Measurements from ENCODE around the gene RPL13A.

The RPL13A gene

DNA sequence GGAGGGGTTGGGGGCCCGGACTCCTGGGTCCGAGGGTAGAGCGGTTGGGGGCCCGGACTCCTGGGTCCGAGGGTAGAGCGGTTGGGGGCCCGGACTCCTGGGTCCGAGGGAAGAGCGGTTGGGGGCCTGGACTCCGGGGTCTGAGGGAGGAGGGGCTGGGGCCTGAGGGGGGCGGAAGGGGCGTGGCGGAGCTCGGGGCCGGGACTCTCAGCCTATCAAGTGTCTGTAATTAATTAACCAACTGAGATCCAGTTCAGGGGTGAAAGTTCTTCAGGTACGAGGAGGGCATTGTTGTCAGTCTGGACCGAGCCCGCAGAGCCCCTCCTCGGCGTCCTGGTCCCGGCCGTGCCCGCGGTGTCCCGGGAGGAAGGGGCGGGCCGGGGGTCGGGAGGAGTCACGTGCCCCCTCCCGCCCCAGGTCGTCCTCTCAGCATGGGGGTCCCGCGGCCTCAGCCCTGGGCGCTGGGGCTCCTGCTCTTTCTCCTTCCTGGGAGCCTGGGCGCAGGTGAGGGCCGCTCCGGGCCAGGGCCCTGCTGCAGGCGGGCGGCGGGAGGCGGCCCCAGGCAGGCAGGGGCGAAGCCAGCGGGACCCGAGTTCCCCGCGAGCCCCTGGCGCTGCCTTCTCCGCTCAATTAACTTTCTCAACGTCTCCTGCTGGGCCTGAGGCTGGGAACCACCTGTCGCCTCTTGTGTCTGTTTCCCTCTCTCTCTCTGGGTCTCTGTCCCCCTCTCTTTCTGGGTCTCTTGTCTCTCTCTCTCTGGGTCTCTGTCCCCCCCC, 25.8 kb downstream of the RPL13A start:
- no peak for DNase-seq

DNA sequence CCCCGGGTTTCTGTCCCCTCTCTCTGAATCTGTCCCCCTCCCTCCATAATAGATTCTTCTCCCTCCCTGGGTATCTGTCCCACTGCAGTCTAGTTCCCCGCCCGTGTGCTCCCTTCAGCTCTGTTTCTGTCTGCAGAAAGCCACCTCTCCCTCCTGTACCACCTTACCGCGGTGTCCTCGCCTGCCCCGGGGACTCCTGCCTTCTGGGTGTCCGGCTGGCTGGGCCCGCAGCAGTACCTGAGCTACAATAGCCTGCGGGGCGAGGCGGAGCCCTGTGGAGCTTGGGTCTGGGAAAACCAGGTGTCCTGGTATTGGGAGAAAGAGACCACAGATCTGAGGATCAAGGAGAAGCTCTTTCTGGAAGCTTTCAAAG, 26.3 kb downstream of the RPL13A start:
- DNase-seq: no peak

DNA sequence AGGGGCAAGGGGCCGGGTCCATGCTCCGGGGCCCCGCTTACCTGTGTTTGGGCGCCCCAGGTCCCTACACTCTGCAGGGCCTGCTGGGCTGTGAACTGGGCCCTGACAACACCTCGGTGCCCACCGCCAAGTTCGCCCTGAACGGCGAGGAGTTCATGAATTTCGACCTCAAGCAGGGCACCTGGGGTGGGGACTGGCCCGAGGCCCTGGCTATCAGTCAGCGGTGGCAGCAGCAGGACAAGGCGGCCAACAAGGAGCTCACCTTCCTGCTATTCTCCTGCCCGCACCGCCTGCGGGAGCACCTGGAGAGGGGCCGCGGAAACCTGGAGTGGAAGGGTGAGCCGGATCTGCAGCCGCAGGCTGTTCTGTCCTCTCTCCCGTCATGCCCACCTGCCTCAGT, 26.7 kb downstream of the RPL13A start:
- DNase-seq: no peak

DNA sequence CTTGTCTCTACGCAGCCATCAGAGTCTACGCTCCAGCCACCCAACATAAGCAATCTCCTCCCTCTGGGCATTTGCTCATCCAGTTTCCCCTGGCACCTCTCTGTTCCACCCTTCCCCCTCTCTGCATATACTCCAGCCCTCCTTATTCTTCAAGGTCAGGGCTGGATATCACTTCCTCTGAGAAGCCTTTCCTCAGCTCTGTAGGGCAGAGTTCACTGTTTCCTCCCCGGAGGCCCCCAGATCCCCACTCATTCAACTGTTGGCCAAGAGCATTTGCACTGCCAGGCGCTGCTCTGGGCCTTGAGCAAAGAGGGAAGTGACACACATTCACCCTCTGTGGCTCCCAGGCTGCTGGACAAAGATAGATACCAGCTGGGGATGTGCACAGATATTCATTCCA, 28.4 kb downstream of the RPL13A start:
- no peak for DNase-seq

DNA sequence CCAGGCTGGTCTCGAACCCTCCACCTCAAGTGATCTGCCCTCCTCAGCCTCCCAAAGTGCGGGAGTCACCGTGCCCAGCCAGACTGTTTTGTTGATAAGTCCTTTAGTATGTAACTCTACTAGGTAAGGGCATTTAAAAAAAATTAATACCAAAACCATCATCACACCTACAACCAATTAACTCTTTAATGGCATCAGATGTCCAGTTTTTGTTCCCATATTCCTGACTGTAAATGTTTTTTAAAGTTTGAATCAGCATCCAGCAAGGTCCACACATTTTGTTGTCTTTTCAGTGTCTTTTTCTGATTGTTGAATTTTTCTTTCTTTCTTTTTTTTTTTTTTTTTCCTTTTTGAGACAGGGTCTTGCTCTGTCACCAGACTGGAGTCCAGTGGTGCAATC, 30.6 kb downstream of the RPL13A start:
- DNase-seq: no peak

DNA sequence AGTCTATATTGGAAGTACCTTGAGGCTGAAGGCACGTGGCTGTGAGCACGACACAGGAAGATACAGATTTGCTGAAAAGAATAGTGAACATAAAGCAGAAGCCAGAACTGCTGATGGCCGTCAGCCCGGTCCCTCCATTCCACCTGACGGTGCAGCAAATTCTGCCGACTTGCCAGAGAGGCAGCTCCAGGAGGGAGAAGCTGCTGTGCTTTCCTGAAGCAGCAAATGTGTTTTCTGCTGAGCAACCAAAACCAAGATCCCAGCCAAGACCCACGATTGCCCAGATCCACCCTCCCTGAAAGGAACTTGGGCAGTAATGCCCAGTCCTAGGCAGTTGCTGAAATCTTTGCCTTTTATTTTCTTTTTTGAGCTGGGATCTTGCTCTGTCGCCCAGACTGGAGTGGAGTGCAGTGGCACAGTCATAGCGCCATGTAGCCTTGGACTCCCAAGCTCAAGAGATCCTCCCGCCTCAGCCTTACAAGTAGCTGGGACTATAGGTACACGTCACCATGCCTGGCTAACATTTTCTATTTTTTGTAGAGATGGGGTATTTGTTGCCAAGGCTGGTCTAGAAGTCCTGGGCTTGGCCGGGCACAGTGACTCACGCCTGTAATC, 33.4 kb downstream of the RPL13A start:
- DNase-seq: no peak

DNA sequence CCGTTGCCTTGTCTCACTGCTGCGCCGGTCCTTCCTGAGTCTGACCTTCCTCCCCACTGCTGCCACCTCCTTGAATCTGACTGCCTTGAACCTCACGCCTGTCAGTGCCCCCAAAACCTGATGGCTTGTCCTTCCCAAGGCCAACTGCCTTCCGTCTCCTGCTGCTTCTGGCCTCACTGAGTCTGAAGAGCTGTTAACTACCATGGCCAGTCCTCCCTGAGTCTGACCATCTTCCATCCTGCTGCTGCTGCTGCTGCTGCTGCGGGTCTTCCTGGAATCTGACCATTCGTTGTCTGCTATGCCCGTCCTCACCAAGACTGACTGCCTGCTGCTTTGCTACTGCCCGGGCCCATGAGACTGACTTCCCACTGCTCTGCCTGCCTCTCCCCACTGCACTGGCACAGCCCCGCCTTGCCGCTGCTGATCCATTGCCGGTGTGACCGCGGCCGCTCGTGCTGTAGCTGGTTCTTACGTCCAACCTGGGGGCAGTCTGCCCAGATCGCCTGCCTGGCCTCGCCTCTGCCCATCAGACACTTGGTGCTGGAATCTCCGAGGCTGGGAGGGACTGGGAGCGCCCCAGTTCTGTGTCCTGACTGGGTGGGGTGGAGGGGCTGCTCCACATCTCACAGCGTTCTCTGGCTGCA, 37.5 kb downstream of the RPL13A start:
- DNase-seq: no peak

DNA sequence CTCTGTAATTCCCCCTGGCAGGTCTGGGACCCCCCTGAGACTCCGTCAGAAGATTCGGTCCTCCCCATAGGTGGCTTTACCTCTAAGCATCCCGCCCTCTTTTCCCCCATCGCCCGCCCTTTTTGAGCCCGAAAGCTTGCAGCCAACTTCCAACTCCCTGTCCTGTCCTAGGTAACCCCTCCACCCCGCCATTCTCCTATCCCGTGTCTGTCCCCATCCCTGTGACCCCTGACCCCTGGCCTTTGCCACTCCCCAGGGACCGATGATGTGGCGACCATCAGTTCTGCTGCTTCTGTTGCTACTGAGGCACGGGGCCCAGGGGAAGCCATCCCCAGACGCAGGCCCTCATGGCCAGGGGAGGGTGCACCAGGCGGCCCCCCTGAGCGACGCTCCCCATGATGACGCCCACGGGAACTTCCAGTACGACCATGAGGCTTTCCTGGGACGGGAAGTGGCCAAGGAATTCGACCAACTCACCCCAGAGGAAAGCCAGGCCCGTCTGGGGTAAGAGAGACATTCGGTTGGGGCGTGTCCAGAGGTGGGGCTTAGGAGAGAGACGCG, 40.9 kb downstream of the RPL13A start:
- no peak for DNase-seq

DNA sequence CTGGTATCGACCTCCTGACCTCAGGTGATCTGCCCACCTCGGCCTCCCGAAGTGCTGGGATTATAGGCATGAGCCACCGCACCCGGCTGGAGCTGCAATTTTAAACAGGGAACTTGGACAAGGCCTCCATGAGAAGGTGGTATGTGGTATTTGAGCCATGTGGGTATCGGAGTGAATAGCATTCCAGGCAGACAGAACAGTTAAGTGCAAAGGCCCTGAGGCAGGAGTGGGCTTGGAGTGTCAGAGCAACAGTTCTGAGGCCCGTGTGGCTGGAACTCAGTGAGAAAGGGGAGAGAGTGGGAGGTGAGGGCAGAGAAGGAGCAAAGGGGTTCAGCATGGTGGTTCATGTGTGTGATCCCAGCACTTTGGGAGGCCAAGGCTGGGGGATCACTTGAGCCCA, 43.3 kb downstream of the RPL13A start:
- no peak for DNase-seq

DNA sequence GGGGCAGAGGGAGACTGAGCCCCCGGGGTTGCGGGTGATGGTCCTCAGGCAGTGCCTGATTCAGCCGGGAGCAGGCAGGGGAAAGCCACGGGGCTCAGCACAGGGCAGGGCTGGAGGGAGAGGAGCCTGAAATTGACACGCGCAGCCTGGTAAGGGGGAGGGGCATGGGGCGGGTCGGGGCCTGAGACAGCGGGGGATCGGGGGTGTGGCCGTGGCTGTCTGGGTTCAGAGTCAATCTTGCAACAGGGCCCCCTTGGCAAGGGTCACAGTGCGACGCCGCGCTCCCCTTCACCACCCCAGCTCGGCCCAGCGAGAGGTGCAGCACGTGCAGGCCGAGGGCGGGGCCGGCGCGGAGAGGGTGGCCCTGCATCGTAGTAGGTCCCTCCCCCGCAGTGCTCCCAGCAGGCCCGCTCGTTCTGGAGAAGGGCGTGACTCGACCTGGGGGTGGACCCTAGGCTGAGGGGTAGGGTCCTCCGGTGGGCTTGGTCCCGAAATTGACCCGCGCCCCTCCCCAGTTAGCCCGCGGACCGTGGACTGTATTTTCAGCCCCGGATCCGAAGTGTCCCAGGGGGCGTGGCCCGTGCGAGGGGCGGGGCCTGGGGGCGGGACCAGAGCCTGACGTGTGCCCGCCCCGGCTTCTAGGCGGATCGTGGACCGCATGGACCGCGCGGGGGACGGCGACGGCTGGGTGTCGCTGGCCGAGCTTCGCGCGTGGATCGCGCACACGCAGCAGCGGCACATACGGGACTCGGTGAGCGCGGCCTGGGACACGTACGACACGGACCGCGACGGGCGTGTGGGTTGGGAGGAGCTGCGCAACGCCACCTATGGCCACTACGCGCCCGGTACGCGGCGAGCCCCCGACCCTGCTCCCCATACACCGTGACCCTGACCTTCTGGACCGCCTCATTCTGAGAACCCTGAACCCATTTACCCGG, 46.4 kb downstream of the RPL13A start:
- DNase-seq: peak; percentile 62

DNA sequence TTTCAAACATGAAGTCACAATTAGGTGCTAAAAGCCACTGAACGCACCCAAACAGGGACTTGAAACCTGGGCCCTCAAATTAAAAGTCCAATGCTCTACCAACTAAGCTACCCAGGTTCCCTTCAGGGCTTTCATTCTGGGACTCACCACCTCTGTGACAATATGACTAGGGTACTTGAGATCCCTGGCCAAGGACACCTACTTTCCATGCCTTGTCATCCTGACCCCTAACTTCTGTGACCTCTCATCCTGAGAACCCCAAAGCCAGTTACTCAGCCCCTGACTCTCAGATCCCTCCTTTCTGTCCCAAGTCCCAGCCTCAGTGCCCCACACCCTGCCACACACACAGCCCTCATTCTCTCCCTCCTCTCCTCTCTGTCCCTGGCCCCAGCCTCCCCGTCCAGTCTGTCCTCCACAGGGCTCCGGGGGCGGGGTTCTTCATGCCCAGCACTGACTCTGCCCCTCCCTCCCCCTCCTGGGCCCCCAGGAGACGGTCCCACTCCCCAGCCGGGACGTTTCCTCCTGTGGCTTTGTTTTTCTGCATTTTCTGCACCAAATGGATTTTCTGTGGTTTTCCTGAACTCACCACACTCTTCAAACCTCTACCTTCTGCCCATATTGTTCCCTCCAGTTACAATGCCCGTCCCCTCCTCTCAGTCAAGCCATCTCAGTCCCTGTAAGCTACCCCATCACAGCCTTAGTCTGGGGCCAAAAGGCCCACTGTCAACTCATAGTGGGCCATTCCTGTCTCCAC, 47.4 kb downstream of the RPL13A start:
- DNase-seq: no peak

DNA sequence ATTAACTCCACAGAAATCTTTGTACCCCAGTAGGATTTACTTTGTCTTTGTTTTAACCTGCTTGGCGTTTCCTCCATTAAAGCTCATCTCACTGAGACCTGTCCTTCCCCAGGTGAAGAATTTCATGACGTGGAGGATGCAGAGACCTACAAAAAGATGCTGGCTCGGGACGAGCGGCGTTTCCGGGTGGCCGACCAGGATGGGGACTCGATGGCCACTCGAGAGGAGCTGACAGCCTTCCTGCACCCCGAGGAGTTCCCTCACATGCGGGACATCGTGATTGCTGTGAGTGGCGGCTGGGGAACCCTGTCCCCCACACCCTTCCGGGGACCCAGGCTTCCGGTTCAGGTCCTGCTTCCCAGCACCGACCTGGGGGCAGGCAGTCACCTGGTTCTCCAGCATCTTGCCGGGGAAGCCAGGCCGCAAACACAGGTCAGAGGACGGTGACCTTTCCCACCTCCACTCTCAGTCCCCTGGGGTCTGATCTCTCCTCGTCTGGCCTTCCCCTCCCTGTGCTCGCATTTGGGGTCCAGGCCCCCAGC, 49.6 kb downstream of the RPL13A start:
- no peak for DNase-seq

DNA sequence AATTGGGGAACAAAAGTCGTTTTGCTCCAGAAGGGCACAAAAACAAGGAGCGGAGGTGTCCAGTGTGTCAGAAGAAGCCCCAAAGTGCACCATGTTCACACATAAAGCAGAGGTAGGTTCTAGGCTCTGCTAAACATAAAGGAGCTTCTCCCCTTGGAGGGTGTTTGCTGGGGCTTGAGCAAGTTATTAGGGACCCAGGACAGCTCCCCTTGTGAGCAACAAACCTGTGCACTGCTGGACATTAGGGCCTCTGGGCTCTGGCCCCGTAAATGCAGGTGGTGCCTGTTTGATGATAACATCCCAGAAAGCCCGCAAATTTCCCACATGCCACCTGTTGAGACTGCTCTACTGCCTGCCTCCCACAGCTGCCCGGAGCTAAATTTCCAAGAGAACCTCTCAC, 51.2 kb downstream of the RPL13A start:
- no peak for DNase-seq

DNA sequence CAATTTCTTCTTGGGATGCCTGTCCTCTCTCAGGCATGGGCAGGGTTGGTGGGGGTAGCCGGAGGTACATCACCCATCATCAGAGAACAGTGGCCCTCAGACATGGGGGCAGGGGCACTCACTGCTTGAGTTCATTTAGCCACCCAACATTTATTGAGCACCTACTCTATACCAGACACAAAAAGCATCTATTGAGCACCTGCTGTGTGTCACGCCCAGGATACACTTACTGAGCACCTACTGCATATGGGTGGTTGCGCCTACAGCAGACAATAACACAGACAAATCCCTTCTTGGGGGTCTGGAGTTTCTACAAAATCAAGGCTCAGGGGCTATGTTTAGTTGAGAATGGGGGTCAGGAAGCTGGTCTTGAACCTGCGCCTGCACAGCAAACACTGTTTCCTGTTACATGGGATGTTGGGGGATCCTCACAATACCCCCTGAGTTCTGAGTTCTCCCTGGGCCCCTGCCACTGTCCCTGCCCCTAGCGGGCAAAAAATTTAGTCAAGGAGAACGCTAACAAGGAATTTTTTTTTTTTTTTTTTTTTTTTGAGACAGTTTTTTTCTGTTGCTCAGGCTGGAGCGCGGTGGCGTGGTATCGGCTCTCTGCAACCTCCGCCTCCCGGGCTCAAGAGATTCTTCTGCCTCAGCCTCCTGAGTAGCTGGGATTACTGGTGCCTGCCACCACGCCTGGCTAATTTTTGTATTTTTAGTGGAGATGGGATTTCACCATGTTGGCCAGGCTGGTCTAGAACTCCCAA, 52.0 kb downstream of the RPL13A start:
- DNase-seq: no peak
